IPS-20b (cell line): ENCODE measurements around the gene ARHGAP42.
"Not testable (repeated sequence)": the region's sequence is repeated elsewhere in the genome, so short reads cannot be mapped to it uniquely, and the experiment has no call there.

ENCODE experiments used
- H3K27ac ChIP-seq: one replicate; pipeline ENCODE4 v1.5.1; 2013; ENCODE audit warnings: low read length
- H3K27me3 ChIP-seq: 2 replicates; pipeline ENCODE4 v1.6.1; 2013; ENCODE audit warnings: mild to moderate bottlenecking, low read length, inconsistent platforms; ENCODE audit not compliant: insufficient read depth
- H3K36me3 ChIP-seq: 2 replicates; pipeline ENCODE4 v1.6.1; 2013; ENCODE audit warnings: low read depth, mild to moderate bottlenecking, inconsistent platforms, low read length, moderate library complexity; ENCODE audit not compliant: insufficient read depth
- H3K4me1 ChIP-seq: 2 replicates; pipeline ENCODE4 v1.6.1; 2013; ENCODE audit warnings: mild to moderate bottlenecking, control low read depth, inconsistent platforms, low read length, moderate library complexity; ENCODE audit not compliant: insufficient read depth
- H3K4me3 ChIP-seq: 2 replicates; pipeline ENCODE4 v1.5.1; 2013; ENCODE audit warnings: mild to moderate bottlenecking, low read length, inconsistent platforms
- H3K9ac ChIP-seq: 2 replicates; pipeline ENCODE4 v1.6.1; 2013; ENCODE audit warnings: low read depth, mild to moderate bottlenecking, inconsistent platforms, low read length, moderate library complexity
- H3K9me3 ChIP-seq: 2 replicates; pipeline ENCODE4 v1.6.1; 2013; ENCODE audit warnings: mild to moderate bottlenecking, low read depth, low read length, inconsistent platforms; ENCODE audit not compliant: insufficient read depth

Gene ARHGAP42

DNA sequence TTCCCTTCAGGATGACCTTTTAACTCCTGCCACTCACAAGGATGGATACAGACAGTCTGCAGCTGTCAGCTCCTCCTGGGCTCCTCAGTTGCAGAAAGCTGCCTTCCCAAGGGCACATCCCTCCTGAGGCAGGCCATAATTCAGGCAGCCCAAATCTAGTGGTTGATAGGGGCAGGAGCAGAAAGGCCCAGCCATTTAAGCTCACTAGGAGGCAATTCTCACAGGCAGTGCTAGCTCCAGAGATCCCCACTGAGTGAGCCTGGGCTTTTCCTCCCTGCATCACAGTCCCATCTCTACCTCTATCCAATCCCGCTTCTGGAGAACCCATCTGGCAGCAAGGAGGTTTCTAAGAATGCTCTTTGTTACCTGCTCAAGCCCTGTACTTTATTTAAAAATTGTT lies 200.6 kb downstream of the ARHGAP42 start:
- H3K9ac ChIP-seq, result no peak overlapping the region

GRCh38 chr11:100888836-100889235 lies 201.7 kb downstream of the ARHGAP42 start:
- no peak overlapping the region for H3K27ac ChIP-seq
- H3K9ac ChIP-seq, result no peak overlapping the region
- no peaks in the 10 kb centered on the region for H3K9me3 ChIP-seq
- H3K4me1 ChIP-seq, result peaks cover 12% of the 10 kb centered on the region
- H3K36me3 ChIP-seq, result no peaks in the 10 kb centered on the region
- H3K4me3 ChIP-seq, result no peak overlapping the region
- H3K27me3 ChIP-seq, result no peaks in the 10 kb centered on the region

More for the DNA sequence above, 200.6 kb downstream of the ARHGAP42 start:
- Histone ChIP-seq H3K36me3 (no peaks in the 10 kb centered on the region), H3K9me3 (no peaks in the 10 kb centered on the region), H3K4me1 (peaks cover 12% of the 10 kb centered on the region), H3K27me3 (no peaks in the 10 kb centered on the region), H3K4me3 (no peak overlapping the region), H3K27ac (no peak overlapping the region)

DNA sequence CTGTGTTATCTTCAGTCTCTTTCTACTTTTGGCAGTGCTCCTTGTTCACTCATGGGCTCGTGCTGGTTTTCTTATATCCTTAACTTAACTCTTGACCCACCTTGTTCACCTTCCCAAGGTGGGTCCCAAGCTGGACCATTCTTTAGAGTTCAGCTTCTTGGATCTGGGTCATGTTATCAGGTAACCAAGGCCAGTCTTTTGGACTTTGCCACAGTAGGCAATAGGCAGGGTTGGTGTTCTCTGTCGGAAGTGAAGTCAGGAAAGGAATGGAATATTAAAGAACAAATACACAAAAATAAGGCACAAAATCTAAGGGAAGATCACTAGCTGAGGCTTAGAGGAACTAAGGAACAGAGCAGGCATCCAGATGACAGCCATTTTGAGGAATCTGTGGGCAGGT lies 202.7 kb downstream of the ARHGAP42 start:
- Histone ChIP-seq H3K4me1 (peaks cover 12% of the 10 kb centered on the region), H3K36me3 (no peaks in the 10 kb centered on the region), H3K9me3 (no peaks in the 10 kb centered on the region), H3K4me3 (no peak overlapping the region), H3K27ac (no peak overlapping the region), H3K9ac (no peak overlapping the region), H3K27me3 (no peaks in the 10 kb centered on the region)

DNA sequence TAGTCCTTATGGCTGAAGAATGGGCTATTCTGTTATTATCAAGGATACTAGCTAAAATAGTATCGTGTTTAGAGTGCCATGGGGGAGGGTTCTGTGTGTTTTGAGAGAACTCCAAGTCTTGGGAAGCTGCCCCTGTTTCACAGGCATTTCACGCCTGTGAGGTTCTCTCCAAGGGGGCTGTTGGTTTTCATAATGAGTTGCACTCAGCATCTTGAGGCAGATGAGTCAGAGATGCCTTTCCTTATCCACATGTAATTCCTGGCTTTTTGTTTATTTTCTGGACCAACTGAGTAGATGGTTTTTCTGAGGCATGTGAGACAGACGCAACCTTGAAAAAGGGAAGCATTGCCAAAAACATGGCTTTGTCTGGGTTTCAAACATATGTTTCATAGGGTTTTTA lies 203.7 kb downstream of the ARHGAP42 start:
- Histone ChIP-seq H3K4me3 (no peak overlapping the region), H3K9ac (no peak overlapping the region), H3K36me3 (no peaks in the 10 kb centered on the region), H3K9me3 (no peaks in the 10 kb centered on the region), H3K27ac (no peak overlapping the region), H3K27me3 (no peaks in the 10 kb centered on the region), H3K4me1 (peaks cover 12% of the 10 kb centered on the region)

GRCh38 chr11:100892886-100893285 lies 205.8 kb downstream of the ARHGAP42 start:
- H3K27me3 ChIP-seq, result no peaks in the 10 kb centered on the region
- H3K27ac ChIP-seq, result no peak overlapping the region
- H3K4me3 ChIP-seq, result no peak overlapping the region
- no peaks in the 10 kb centered on the region for H3K9me3 ChIP-seq
- no peak overlapping the region for H3K9ac ChIP-seq
- H3K4me1 ChIP-seq, result peaks cover 12% of the 10 kb centered on the region
- H3K36me3 ChIP-seq, result no peaks in the 10 kb centered on the region

GRCh38 chr11:100895449-100895848 lies 208.4 kb downstream of the ARHGAP42 start:
- Histone ChIP-seq H3K9me3 (no peaks in the 10 kb centered on the region), H3K9ac (no peak overlapping the region), H3K4me1 (peaks cover 6% of the 10 kb centered on the region), H3K4me3 (no peak overlapping the region), H3K27me3 (no peaks in the 10 kb centered on the region), H3K27ac (no peak overlapping the region), H3K36me3 (no peaks in the 10 kb centered on the region)

GRCh38 chr11:100895976-100896375 lies 208.9 kb downstream of the ARHGAP42 start:
- H3K27me3 ChIP-seq, H3K9ac ChIP-seq, H3K9me3 ChIP-seq, H3K27ac ChIP-seq, H3K4me1 ChIP-seq, H3K4me3 ChIP-seq, H3K36me3 ChIP-seq: not testable (repeated sequence)

- H3K9ac ChIP-seq, H3K9me3 ChIP-seq, H3K4me3 ChIP-seq, H3K36me3 ChIP-seq, H3K27me3 ChIP-seq, H3K27ac ChIP-seq, H3K4me1 ChIP-seq: not testable (repeated sequence)
These were observed 214.4 kb downstream of the ARHGAP42 start for GRCh38 chr11:100901471-100901870.

- Histone ChIP-seq H3K27ac (no peak overlapping the region), H3K4me3 (no peak overlapping the region), H3K9ac (no peak overlapping the region), H3K9me3 (no peaks in the 10 kb centered on the region), H3K36me3 (no peaks in the 10 kb centered on the region), H3K4me1 (no peaks in the 10 kb centered on the region), H3K27me3 (no peaks in the 10 kb centered on the region)
These were observed 215.5 kb downstream of the ARHGAP42 start for GRCh38 chr11:100902454-100903141.

DNA sequence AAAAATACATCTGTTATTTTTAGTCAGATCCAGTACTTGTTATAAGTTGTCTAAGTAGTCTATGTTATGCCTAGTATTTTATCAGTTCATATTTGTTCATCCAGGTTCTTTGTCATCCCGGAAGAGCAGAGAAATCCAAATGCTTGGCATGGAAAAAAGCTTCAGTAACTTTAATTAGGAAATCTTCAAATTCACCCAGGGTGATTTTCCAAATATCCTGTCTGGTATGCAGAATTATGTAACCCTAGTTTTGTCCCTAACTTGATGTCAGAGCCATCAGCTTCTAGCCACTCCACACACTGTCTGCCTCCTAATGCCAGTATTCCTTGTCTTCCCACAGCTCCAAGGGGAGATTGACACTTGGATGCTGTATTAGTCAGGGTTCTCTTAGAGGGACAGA lies 216.2 kb downstream of the ARHGAP42 start:
- no peaks in the 10 kb centered on the region for H3K4me1 ChIP-seq
- no peaks in the 10 kb centered on the region for H3K27me3 ChIP-seq
- H3K36me3 ChIP-seq, result no peaks in the 10 kb centered on the region
- no peak overlapping the region for H3K27ac ChIP-seq
- H3K4me3 ChIP-seq, result no peak overlapping the region
- H3K9ac ChIP-seq, result no peak overlapping the region
- no peaks in the 10 kb centered on the region for H3K9me3 ChIP-seq

GRCh38 chr11:100905684-100906083 lies 218.6 kb downstream of the ARHGAP42 start:
- Histone ChIP-seq H3K4me1 (no peaks in the 10 kb centered on the region), H3K27ac (no peak overlapping the region), H3K4me3 (no peak overlapping the region), H3K9ac (no peak overlapping the region), H3K36me3 (no peaks in the 10 kb centered on the region), H3K9me3 (no peaks in the 10 kb centered on the region), H3K27me3 (no peaks in the 10 kb centered on the region)

- H3K36me3 ChIP-seq, result no peaks in the 10 kb centered on the region
- no peak overlapping the region for H3K4me3 ChIP-seq
- no peak overlapping the region for H3K27ac ChIP-seq
- H3K27me3 ChIP-seq, result no peaks in the 10 kb centered on the region
- H3K4me1 ChIP-seq, result no peaks in the 10 kb centered on the region
- no peaks in the 10 kb centered on the region for H3K9me3 ChIP-seq
- no peak overlapping the region for H3K9ac ChIP-seq
These were observed 221.7 kb downstream of the ARHGAP42 start for GRCh38 chr11:100908746-100909145.
